Skin epidermis (tissue), 12 donors: ENCODE measurements around the gene MED25.

ENCODE experiments used
- H3K27ac ChIP-seq, 21 experiments: fragments of 200-600 bp; sonication (generic) in 11 of 21; one replicate each; pipeline ENCODE4 v1.5.0; 2020; ENCODE audit warnings: mild to moderate bottlenecking in 3 of 21, inconsistent platforms in 2 of 21, moderate library complexity in 2 of 21
- H3K4me3 ChIP-seq, 7 experiments: fragments of 200-600 bp; sonication (generic) in 2 of 7; one replicate each; pipeline ENCODE4 v1.5.0; 2020; ENCODE audit warnings: inconsistent platforms in 2 of 7, mild to moderate bottlenecking in 2 of 7, moderate library complexity in 1 of 7

Gene MED25

DNA sequence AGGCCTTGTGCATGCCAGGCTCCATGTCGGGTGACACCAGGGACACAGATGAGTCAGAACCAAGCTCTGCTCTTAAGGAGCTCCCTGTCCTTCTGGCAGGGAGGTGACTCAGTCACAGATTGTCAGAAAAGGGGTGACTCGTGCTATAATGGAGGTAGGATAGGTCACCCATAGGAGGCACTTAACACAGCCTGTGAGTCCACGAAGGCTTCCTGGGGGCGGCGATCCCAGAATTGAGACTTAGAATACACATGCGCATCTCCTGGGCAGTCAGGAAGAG is 24.6 kb upstream of the MED25 start:
- Histone ChIP-seq H3K27ac (no peak overlapping the region), H3K4me3 (no peak overlapping the region)

- no peak overlapping the region for H3K4me3 ChIP-seq
- no peak overlapping the region for H3K27ac ChIP-seq
Observed at GRCh38 chr19:49795615-49796014, 22.5 kb upstream of the MED25 start.

DNA sequence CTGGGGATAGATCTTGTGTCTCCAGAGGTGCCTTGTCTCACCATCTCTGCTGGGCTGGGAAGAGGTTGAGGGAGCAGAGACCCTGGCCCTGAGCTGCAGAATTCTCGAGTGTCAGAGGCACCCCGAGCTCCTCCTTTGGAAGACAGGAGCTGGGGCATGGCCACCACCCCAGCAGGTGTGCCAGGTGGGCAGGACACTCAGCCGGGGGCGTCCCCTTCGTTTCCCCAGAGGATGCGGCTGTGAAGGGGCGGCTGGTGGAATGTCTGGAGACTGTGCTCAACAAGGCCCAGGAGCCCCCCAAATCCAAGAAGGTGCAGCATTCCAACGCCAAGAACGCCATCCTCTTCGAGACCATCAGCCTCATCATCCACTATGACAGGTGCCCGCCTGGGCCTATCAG is 19.5 kb upstream of the MED25 start:
- H3K4me3 ChIP-seq, result no peak overlapping the region
- H3K27ac ChIP-seq, result no peak overlapping the region

- H3K4me3 ChIP-seq, result no peak overlapping the region
- H3K27ac ChIP-seq, result no peak overlapping the region
Observed at GRCh38 chr19:49799271-49799797, 18.8 kb upstream of the MED25 start.

GRCh38 chr19:49799798-49800376 is 18.2 kb upstream of the MED25 start:
- Histone ChIP-seq H3K27ac (no peak overlapping the region), H3K4me3 (no peak overlapping the region)

DNA sequence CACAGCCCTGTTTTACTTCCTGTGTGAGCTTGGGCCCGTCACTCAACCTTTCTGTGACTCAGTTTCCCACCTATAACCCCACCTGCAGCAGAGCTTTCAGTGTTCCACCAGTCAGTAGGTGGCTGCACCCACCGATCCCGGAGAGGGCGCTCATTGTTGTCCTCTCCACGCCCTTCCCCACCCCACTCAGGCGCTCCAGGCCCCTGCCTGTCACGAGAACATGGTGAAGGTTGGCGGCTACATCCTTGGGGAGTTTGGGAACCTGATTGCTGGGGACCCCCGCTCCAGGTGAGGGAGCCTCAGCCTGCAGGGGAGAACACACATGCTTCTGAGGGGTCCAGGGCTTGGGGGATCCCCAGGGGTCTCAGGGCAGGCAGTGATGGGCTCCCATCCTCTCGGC is 17.3 kb upstream of the MED25 start:
- no peak overlapping the region for H3K4me3 ChIP-seq
- H3K27ac ChIP-seq, result no peak overlapping the region

DNA sequence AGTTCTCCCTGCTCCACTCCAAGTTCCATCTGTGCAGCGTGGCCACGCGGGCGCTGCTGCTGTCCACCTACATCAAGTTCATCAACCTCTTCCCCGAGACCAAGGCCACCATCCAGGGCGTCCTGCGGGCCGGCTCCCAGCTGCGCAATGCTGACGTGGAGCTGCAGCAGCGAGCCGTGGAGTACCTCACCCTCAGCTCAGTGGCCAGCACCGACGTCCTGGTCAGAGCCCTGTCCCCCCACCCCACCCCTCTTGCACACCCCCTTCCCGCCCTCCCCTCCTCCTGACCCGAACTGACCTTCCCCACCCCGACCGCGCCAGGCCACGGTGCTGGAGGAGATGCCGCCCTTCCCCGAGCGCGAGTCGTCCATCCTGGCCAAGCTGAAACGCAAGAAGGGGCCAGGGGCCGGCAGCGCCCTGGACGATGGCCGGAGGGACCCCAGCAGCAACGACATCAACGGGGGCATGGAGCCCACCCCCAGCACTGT is 16.6 kb upstream of the MED25 start:
- Histone ChIP-seq H3K4me3 (peak overlapping the region in 2 of 7 experiments; percentile 4 to 10), H3K27ac (peak overlapping the region in 6 of 21 experiments; percentile 25 to 70 (median 46))

GRCh38 chr19:49801966-49802661 is 16.0 kb upstream of the MED25 start:
- peak overlapping the region in 2 of 7 experiments; percentile 4 to 10 for H3K4me3 ChIP-seq
- H3K27ac ChIP-seq, result peak overlapping the region in 7 of 21 experiments; percentile 41 to 70 (median 51)

GRCh38 chr19:49802836-49803528 is 15.1 kb upstream of the MED25 start:
- Histone ChIP-seq H3K27ac (peak overlapping the region in 2 of 21 experiments; percentile 52 to 54), H3K4me3 (no peak overlapping the region)

DNA sequence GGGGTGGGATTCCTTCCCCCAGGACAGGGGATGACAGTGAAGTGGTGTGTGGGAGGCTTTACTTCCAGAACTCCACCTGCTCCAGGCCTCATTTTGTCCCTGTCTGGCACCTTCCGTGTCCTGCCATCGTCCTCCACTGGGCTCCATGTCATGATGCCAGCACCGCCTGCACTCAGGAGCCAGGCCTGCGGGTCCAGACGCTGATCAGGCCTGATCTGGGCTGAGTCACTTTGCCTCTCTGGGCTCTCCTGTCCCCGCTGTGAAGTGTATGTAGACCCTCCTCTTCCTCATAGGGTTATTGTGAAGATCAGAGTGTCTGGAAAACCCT is 14.6 kb upstream of the MED25 start:
- no peak overlapping the region for H3K4me3 ChIP-seq

GRCh38 chr19:49805822-49806619 is 12.1 kb upstream of the MED25 start:
- no peak overlapping the region for H3K4me3 ChIP-seq
- H3K27ac ChIP-seq, result peak overlapping the region in 2 of 21 experiments; percentile 2 to 9

More for the DNA sequence above, 14.6 kb upstream of the MED25 start:
- no peak overlapping the region for H3K27ac ChIP-seq

DNA sequence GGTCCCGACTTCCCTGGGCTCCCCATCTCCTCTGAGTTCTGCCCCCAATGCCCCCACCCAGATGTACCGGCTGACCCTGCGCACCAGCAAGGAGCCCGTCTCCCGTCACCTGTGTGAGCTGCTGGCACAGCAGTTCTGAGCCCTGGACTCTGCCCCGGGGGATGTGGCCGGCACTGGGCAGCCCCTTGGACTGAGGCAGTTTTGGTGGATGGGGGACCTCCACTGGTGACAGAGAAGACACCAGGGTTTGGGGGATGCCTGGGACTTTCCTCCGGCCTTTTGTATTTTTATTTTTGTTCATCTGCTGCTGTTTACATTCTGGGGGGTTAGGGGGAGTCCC is 11.5 kb upstream of the MED25 start:
- no peak overlapping the region for H3K4me3 ChIP-seq

GRCh38 chr19:49807058-49807903 is 10.8 kb upstream of the MED25 start:
- Histone ChIP-seq H3K4me3 (no peak overlapping the region), H3K27ac (peak overlapping the region in 5 of 21 experiments; percentile 2 to 42 (median 14))

More for the DNA sequence above, 11.5 kb upstream of the MED25 start:
- H3K27ac ChIP-seq, result peak overlapping the region in 3 of 21 experiments; percentile 2 to 23 (median 9)

DNA sequence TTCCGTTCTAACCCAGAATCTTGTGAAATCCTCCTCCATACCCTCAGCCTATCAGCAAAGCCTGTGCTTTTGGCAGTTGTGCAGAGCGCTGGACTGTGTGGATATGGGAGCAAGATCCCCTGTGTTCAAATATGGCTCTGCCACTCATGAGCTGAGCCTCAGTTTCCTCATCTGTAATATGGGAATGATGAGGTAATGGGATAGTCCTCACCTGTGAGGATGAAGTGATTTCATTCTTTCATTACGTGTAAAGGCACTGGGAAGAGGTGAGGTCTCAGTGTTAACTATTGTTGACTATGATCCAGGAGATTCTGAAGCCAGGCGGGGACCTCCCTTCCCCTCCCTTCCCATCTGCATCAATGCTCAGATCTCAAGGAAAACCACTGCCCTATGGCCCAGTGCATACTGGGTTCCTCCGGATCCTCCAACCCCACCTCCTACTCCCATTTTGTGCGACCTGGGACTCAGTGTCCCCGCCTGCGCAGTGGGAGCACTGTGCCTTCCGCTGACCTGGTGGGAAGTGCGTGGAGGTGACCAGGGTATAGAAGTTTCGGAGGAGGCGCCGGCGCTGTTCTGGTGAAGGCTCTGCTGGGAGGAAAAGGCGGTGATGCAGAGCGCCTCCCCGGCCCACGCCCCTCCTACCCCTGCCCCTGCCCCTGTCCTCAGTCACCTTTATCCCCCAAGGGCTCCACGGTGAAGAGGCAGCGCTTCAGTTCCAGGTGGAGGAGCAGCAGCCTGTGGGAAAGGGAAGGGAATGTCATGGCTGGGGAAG is 10.0 kb upstream of the MED25 start:
- Histone ChIP-seq H3K27ac (peak overlapping the region in 10 of 21 experiments; percentile 11 to 85 (median 56)), H3K4me3 (peak overlapping the region in 5 of 7 experiments; percentile 53 to 64 (median 58))

- peak overlapping the region; percentile 53 to 70 (median 58) for H3K4me3 ChIP-seq
- H3K27ac ChIP-seq, result peak overlapping the region in 19 of 21 experiments; percentile 28 to 85 (median 74)
Observed at GRCh38 chr19:49808711-49809159, 9.4 kb upstream of the MED25 start.

DNA sequence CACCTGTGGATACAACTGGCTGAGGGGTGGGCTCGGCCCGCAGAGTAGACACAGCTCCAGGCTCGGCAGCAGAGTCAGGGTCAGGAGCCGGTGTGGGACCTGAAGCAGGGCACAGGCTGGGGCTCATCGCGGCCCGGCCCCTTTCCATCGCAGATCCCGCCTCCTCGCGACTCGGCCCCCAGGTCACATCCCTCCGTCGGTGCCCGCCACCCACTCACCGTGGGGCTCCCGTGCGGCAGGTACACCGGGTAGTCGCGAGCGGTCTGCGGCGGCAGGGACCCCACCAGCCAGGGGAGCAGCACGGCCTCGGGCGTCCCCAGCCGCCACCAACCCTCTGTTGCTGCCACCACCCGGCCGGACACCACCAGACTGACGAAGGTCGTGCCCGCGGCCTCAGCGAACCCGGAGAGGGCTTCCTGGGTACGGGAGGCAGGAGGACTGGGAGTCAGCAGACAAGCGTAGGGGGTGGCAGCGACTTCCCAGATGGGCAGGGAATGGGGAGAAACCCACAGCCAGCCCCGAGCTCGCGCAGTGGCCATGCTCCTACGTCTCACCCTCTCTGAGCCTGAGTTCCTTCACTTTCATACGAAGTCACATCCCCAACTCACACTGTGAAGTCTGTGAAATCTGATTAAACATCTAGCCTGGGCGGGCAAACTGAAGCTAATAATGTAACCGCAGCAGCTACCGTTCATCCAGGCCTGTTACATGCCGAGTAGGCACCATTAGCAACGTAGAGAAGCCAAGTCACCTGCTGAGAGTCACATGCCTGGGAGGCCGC is 8.7 kb upstream of the MED25 start:
- Histone ChIP-seq H3K4me3 (peak overlapping the region; percentile 53 to 70 (median 58)), H3K27ac (peak overlapping the region in 20 of 21 experiments; percentile 10 to 85 (median 72))

DNA sequence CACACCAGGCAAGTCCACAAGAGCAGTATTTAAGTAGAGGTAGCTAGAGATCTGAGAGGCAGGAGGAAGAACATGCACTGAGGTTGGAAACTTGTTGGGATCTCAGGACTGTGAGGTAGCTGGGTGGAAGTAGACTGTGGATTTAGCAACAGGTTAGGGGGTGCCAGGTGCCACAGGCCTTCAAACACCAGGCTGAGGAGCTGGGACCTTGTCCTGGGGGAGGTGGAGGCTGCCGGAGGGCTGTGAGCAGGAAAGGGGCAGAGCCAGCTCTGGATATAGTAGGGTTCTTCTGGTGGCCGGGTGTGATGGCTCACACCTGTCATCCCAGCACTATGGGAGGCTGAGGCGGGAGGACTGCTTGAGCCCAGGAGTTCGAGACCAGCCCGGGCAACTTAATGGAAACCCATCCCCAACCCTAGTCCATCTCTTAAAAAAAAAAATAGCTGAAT is 8.1 kb upstream of the MED25 start:
- H3K27ac ChIP-seq, result peak overlapping the region in 17 of 21 experiments; percentile 47 to 85 (median 74)
- H3K4me3 ChIP-seq, result peak overlapping the region in 2 of 7 experiments; percentile 57 to 58
